Measurements from ENCODE around the gene MMEL1.
"Not testable (repeated sequence)": the region's sequence is repeated elsewhere in the genome, so short reads cannot be mapped to it uniquely, and the experiment has no call there.

Gene MMEL1

DNA sequence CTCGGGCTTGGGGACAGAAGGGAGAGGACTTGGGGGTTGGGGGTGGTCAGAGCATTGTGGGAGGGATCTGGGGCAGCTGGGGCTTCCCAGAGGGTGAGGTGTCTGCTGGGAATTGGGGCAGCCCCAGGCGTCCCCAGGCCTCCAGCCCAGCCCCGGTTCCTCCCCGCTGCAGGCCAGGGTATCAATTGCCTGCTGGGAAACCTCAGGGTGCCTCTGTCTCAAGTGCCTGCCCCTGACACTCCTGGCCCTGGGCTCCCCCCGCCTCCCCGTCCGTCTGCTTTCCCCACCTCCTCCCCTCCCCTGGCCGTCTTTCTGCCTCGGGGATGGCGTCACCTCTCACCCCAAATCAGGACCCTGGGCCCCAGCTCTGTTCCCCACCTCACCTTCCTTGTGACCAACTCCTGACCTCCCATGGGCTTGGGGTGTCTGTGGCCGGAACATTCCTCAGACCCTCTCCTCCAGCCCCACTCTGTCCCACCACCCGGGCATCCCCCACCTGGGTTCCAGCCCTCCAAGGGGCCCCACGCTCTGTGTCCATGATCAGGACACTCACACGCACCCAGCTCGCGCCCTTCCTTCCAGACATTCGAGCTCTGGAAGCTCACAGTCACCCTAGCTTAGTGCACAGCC, 64.5 kb downstream of the MMEL1 start:
- not testable (repeated sequence) for DNase-seq

DNA sequence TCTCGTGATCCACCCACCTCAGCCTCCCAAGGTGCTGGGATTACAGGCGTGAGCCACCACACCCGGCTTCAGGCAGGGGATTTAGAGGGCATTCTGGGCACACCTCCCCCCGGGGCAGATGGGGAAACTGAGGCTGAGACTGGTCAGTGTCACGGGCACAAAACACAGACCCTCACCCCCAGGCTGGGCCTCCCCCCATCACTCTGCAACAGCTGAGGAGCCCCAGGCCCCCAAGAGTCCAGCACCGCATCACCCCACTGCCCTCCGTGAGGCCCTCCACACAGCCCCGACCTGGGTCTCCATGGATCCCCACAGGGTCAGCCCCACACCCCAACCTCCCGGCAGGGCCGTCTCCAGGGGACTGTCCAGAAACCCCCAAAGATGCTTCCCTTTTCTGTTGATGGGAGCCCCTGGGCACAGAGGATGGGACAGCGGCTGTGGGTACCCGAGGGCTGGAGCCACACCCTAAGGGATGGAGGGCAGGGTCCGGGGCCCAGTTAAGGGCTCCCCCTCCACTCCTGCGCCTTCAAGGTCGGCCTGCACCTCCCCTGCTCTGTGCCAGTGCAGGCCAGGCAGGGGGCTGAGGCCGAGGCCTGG, 65.6 kb downstream of the MMEL1 start:
- no peak for DNase-seq

DNA sequence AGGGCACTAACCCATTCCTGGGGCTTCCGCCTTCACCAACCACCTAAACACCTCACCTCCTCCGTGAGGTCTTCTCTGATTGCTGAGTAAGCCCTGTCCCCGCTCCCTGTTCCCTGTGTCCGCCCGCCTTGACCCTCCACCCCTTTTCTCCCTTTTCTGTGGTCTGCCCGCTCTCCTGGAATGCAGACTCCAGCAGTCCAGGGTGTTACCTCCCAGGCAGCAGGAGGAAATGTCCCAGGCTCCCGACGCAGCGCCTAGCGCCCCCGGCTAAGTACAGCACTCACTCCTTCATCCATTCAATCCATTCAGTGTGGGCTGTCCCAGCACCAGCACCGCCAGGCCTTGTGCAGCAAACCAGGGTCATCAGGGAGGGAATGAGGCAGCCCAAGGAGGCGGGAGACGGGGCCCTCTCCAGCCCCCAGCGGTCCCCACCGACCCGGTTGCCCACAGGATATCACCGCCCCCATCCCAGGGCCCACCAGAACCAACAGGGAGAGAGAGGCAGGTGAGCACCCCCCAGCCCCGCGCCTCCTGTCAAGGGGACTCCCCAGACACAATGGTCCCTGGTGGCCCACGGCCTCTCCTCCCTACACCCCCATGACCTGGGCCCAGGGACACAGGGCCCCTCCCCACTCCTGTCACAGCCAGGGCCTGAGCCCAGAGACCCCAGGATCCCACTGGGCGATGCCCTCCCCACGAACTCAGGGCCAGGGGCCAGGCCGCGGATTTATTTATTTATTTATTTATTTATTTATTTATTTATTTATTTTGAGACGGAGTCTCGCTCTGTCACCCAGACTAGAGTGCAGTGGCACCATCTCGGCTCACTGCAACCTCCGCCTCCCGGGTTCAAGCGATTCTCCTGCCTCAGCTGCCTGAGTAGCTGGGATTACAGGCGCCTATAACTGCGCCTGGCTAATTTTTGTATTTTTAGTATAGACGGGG, 66.4 kb downstream of the MMEL1 start:
- no peak for DNase-seq

DNA sequence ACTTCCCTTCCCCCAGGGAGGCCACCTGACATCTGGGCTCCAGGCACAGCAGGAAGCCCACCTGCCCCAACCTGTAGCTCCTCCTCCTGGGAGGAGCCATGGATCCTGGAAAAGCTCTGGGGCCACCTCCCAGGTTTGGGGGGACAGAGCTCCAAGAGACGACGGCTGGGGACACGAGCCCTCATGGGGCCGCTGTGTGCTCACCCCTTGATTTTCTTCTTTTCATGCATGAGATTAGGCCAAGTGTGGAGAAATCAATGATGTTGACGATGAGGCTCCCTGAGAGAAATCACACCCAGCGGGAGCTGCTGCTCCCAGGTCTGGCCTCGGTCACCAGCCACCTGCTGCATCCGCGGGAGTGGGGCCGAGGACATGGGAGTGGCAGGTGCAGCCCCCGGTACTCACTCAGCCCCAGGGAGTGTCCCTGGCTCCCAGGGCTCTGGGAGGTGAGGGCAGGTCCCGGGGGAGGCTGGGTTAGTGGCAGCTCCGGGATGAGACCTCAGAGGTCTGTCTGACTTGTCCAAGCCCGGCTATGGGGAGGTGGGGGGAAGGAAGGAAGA, 67.9 kb downstream of the MMEL1 start:
- DNase-seq = no peak

DNA sequence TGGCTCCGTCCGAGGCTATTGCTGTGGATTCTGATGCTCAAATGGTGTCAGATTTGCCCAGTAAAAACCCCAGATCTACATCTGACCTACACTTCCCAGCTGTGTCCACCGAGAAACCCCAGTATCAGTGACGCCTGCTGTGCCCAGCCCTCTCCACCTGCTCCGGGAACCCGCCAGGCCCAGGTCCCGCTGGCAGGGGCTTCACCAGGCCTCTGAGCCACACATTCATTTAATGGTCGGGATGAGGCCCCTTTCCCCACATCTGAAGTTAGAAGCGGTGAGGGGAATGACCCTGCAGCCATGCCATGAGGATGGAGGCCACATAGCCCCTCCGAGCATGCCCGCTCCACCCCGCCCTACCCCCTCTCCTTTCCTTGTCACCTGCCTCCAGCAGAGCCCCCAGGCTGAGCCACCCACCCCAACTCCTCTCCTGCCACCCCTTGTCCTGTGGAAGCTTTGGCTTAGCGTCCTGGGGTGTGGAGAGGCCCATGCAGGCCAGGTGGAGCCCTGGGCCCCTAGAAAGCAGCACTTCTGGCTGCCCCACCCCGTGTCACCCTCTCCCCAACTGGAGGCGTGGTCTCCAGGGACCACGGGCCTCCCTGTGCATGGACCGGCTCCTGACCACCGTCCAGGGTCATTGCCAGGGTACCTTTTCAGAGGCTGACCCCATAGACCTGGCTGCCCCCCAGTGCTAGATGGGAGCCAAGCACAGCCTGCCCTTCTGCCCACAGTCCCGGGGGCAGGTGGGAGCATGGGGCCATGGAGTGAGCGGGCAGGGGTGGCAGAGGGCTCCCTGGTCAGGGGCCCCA, 68.6 kb downstream of the MMEL1 start:
- no peak for DNase-seq

DNA sequence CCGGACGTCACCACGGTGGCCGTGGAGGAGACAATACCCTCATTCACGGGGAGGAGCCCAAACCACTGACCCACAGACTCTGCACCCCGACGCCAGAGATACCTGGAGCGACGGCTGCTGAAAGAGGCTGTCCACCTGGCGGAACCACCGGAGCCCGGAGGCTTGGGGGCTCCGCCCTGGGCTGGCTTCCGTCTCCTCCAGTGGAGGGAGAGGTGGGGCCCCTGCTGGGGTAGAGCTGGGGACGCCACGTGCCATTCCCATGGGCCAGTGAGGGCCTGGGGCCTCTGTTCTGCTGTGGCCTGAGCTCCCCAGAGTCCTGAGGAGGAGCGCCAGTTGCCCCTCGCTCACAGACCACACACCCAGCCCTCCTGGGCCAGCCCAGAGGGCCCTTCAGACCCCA, 69.6 kb downstream of the MMEL1 start:
- DNase-seq = no peak

DNA sequence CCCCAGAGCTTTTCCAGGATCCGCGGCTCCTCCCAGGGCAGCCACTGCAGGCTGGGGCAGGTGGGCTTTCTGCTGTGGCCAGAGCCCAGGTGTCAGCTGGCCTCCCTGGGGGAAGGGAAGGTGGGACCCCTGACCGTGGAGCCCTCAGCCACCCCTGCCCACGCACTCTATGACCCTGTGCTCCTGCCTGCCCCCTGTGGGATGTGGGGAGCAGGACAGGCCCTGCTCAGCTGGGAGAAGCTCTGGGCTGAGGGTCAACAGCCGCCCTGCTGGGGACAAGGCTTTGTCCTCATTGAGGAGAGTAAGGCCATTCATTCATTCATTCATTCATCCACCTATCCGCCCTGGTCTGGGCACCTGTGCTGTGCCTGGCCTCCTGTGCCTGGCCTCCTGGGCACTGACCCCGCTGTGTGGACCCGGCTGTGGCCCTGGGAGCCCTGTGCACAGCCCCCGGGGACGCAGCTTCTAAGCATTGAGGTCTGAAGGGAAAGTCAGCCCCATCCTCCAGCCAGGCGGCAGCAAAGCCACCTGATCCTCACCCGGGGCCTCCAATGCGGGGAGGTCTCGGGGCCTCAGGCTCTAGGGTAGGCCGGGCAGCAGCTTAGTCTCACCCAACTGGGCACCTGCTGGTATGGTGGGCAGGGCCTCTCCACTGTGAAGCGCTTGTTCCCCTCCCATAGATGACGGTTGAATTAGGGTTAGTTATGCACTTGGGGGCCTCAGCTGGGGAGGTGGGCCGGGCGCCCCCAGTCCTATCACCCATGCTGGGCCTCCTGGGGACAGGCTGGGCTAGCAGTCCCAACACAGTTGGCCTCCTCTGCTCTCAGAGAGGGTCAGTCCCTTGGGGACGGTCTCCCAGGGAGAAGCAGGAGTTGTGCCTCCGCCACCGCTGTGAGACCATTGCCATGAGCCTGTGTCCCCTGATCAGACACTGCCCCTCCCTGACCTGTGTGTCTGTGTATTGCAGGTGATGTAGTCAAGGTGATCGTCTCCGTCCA, 70.6 kb downstream of the MMEL1 start:
- no peak for DNase-seq

DNA sequence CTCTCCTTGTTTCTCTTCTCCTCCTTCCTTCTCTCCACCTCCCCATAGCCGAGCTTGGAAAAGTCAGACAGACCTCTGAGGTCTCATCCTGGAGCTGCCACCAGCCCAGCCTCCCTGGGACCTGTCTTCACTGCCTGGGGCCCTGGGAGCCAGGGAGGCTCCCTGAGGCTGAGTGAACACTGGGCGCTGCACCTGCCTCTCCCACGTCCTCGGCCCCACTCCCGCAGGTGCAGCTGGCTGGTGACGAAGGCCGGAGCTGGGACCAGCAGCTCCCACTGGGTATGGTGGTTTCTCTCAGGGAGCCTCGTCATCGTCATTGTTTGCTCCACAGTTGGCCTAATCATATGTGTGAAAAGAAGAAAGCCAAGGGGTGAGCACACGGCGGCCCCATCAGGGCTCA, 71.4 kb downstream of the MMEL1 start:
- no peak for DNase-seq

DNA sequence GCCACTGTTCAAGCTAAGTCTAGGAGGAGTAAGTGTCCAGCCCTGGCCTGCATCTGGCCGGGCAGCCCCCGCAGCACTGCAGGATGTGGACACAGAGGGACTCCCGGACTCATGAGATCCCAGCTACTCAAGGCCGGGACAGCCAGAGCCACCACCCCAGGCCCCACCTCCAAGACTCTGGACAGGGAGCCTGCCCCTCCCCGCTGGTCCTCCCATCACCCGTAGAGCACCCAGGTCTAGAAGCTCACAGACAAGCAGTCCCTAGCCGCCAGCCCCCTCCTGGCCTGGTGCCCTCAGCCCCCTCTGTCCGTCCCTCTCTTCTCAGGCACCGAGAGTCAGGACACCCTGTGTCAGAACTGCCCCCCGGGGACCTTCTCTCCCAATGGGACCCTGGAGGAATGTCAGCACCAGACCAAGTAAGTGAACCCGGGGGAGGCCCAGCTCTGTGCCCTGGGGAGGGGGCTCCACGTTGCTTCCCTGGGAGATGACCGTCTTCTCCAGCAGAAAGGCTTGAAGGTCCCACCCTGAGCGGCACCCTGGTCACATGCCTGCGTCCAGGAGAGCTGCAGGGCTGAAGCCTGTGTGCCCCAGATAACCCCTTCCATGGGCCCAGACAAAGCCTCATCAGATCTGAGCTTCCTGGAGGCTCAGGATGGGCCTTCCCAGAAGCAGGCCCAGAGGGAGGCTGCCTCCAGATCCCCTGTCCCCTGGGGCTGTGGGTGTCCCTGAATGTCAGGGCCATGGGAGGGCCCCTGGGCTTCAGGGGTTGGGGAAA, 72.3 kb downstream of the MMEL1 start:
- no peak for DNase-seq

DNA sequence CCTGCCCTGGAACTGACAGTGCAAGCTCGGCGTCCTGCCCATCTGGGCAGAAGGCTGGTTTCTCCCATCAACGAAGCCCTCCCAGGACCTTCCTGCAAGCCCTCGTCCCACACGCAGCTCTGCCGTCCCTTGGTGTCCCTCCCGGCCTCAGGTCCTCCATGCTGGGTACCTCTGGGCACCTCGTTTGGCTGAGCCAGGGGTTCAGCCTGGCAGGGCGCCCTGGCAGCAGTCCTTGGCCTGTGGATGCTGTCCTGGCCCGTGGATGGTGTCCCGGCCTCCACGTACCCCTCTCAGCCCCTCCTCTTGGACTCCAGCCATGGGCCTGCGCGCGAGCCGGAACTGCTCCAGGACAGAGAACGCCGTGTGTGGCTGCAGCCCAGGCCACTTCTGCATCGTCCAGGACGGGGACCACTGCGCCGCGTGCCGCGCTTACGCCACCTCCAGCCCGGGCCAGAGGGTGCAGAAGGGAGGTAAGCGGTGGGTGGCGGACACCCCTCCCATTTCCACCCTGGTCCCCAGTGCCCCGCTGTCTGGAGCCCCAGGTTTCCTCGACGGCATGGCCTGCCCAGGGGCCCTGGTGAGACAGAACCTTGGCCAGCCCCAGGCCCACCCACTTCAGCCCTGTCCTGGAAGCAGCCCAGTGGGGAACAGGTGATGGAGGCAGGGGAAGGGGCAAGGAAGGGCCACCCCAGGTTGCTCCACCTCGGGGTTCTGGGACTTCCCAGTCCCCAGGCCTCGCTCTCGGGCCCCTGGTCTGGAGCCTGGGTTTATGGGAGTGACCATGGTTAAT, 73.1 kb downstream of the MMEL1 start:
- no peak for DNase-seq

DNA sequence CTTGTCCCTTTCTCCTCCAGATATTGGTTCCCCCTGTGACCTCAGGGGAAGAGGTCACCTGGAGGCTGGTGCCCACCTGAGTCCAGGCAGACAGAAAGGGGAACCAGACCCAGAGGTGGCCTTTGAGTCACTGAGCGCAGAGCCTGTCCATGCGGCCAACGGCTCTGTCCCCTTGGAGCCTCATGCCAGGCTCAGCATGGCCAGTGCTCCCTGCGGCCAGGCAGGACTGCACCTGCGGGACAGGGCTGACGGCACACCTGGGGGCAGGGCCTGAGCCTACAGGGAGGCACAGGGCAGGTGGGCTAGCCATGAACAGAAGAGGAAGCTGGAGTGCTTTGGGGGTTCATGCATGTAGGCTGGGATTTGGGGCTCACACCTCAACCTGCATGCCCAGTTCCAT, 74.0 kb downstream of the MMEL1 start:
- DNase-seq = no peak

DNA sequence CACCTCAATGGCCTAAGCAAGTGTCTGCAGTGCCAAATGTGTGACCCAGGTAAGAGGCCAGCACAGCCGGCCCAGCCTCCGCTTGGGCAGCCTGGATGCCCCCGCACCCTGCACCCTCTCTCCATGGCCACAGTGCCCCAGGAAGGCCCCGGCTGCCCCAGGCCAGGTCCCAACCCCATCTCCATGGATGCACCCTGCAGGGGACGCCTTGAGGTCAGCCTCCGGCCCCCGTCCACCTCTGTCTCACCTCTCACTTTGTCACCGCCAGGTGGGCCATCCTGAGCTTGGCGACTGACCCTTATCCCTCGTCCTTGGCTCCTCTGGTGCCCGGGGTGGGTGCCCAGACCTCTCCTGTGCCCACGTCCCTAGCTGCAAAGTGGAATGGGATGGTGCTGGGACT, 74.4 kb downstream of the MMEL1 start:
- no peak for DNase-seq

DNA sequence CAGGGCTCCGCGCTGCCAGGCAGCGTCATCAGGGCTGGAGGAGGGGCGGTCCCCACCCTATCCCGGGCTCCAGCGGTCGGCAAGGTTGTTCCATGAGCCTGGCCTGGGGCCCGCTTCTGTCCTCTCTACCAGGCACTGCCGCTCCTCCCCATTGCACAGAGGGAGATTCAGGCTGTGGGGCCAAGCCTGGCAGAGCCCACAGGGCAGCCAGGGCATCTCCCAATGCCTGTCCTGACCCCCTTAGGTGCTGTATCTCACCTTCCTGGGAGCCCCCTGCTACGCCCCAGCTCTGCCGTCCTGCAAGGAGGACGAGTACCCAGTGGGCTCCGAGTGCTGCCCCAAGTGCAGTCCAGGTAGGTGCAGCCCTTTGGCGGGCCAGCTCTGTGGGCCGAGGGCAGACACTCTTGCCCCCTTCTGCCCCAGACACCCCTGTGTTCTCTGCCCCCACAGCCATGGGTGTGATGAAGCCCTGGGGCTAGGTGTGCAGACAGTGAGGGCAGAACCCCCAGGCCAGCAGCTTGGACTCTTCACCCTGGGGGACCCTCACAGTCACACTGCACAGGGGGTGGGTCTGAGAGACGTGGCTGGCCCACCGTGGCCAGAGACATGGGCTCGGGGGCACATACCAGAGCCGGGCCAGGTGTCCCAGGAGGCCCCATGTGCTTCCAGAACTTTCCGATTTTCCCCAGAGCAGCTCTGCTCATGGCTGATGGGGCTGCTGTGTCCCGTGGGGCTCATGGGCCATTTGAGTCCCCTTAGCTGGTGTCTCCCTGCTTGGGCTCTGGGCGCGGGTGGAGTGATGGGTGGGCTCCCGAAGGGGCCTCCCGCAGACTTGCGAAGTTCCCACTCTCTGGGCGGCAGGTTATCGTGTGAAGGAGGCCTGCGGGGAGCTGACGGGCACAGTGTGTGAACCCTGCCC, 75.1 kb downstream of the MMEL1 start:
- no peak for DNase-seq

DNA sequence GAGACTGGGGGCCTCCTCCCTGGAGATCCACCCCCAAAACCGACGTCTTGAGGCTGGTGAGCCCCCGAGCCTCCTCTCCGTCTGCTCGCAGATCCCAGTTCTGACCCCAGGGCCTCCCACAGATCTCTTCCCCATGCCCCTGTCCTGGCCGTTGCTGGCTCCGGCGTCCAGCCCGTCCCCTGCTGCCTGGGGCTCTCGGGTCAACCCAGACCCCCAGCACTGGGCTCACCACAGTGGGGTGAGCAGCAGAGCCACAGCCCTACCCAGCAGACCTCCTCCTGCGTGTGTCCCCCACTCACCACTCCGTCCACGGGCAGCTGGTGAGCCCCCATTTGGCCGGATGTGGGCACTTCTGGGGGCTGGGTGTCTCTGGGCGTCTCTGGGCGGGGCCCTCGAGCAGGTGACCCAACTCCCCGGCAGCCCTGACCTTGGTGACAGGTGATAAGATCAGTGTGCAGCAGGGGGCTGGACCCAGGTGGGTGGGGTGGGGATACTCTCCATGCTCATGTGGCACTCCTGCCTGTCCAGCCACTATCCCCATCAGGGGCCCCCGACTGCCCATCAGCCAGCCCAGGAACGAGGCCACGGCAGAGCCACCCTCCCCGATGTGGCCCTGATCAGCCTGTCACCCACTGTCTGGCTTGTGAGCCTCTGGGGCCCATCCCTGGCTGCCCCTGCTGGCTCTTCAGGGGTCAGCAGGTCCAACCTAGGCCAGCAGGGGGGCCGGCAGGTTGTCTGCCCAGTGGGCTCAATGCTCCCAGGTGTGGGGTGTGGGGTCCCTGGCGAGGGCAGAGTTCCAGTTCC, 75.9 kb downstream of the MMEL1 start:
- no peak for DNase-seq

DNA sequence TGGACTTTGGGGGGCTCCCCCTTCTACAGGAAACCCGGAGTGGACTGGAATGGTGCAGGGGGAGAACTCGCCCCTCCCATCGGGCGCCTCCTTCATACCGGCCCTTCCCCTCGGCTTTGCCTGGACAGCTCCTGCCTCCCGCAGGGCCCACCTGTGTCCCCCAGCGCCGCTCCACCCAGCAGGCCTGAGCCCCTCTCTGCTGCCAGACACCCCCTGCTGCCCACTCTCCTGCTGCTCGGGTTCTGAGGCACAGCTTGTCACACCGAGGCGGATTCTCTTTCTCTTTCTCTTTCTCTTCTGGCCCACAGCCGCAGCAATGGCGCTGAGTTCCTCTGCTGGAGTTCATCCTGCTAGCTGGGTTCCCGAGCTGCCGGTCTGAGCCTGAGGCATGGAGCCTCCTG, 76.5 kb downstream of the MMEL1 start, which contains the start of gene TNFRSF14:
Gene TNFRSF14, plus strand, starts transcription at position 95 of the 401 bp plus-strand sequence. Its CDS starts 294 bp downstream, at position 389.
- DNase-seq = no peak

DNA sequence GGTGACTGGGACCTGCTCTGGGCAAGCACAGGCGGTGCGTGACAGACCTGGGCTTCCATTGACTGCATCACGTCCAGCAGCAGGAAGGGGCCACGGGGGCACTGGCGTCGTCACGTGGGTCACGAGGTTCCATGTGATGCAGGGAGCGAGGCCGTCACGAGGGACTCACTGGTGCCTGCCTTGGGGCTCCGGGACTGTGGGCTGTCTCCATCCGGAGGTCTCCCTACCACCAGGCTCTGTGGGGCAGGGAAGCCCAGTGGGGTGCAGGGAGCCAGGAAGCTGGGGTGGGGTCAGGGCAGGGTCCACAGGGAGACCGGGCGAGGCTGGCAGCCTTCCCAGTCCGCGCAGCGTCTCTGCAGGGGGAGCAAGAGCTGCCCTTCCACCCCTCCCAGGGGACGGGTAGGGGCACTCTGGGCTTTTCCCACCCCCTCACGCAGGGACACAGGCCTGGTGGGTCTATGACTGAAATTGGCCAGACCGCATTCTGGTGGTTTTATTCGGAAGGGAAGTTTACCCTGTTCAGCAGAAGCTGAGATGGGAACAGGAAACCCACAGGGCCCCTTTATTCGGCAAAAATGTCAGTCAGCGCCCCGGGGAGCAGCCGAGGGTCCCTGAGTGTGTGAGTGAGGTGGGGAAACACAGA, 77.1 kb downstream of the MMEL1 start:
- no peak for DNase-seq

All from NCI-H524 treated with DMSO at 0.1 percent for 48 hours (cell line).